GDM1 (cell line): ENCODE results near the gene APBB1IP.
"Not testable (repeated sequence)": the region's sequence is repeated elsewhere in the genome, so short reads cannot be mapped to it uniquely, and the experiment has no call there.

Experiments used
- DNase-seq: peaks from one replicate; lab custom pipeline; 2025; lab: John Stamatoyannopoulos, UW

The APBB1IP gene

GRCh38 chr10:26566525-26567350, 128.6 kb downstream of the APBB1IP start:
- no peak for DNase-seq

DNA sequence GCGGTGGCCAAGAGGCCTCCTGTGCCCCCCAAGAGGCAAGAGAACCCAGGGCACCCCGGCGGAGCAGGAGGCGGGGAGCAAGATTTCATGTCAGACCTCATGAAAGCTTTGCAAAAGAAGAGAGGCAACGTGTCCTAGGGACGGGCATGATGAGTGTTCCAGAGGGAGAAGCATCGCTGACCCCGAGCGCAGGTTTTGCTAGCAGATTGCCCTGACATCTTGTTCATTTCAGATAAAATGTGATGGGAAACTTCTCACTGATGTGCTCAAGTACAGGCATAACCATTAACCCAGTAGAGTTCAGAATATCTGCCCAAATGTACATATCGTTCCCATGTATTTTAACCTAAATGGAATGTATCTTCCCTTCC, 129.2 kb downstream of the APBB1IP start:
- no peak for DNase-seq

GRCh38 chr10:26571655-26572054, 133.5 kb downstream of the APBB1IP start:
- DNase-seq: no peak

DNA sequence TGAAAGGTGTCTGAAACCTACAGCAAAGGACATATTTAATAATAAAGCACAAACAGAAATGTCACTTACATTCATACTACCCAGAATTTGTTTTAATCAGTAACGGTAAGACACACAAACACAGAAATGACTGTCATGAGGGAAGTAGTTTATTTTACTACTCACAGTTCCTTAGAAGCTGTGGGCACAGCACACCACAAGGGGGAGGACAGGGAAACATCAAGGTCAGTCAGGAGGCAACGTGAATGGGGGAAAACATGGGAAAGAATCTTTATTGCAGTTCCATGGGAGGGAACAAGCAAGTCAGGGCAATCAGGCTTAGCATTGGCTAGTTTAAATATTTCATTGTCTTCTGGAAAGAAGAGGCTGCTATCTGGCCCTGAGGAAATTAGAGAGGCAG, 135.5 kb downstream of the APBB1IP start:
- no peak for DNase-seq

DNA sequence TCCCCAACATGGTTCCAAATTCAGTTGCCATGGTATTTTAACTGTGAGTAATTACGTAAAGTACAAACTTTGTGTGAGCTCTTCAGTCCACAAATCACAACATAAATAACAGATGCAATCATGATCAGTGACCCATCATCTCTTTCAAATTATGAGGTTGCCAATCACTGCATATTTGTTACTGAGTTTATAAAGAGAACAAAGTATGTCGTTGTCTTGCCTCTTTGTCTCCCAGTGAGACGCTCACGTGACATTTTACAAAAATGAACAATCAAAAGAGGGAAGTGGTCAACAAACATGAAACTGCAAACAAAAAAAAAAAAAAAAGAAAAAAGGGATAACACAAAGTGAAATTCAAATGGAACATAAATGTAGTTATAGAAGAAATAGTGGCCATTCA, 136.6 kb downstream of the APBB1IP start:
- DNase-seq: no peak

- DNase-seq: not testable (repeated sequence)
Observed at GRCh38 chr10:26578371-26578770, 140.2 kb downstream of the APBB1IP start.

- no peak for DNase-seq
Observed at GRCh38 chr10:26579256-26580063, 141.3 kb downstream of the APBB1IP start.

- no peak for DNase-seq
Observed at GRCh38 chr10:26586211-26586610, 148.1 kb downstream of the APBB1IP start.

DNA sequence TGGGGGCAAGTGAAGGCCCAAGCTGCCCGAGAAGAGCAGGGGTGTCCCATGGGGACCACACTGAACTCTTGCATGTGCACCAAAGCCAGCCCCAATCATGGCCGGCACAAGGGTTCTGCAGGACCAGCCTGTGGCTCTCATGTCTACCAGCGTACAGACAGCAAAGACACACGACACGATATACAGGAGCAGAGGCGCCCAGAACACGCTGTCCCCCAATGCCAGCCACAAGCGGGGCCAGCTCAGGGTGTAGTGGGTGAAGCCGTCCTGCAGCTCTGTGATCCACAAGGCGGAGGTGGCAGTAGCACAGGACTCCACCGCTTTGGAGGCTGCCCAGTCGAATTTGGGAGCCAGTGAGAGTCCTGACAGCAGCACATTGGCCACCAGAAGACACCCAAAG, 150.5 kb downstream of the APBB1IP start:
- no peak for DNase-seq

DNA sequence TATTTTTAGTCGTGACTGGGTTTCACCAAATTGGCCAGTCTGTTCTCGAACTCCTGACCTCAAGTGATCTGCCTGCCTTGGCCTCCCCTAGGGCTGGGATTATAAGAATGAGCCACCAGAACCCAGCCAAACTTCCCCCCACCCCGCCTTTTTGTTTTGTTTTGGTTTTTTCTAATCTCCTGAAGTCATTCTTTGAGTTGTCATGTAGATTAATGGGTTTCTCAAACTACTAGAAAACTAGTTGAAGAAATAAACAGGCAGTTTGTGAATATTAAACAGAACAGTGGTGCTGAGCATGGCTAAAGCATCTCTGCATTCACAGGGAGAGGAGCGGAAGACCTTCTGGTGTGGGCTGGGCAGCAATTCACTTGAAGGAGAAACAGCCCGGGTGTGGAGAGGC, 151.7 kb downstream of the APBB1IP start:
- not testable (repeated sequence) for DNase-seq

DNA sequence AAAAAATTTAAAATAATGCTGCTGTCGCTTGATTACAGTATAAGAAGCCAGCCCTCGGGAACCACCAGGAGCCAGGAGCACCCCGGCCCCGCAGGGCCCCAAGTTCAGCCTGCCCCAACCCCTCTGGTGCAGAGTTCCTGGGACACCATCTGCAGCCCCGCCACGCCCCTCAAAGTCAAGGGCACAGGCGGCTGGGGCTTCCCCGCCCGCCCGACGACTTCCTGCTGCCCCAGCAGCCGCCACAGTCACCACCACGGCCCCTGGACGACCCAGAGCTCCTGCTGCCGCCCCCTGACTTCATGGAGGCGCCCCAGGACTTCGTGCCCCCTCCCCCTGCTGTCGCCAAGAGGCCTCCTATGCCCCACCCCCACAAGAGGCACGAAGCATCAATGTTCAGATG, 155.8 kb downstream of the APBB1IP start:
- DNase-seq: no peak

- DNase-seq: not testable (repeated sequence)
Observed at GRCh38 chr10:26603283-26603682, 165.1 kb downstream of the APBB1IP start.

- not testable (repeated sequence) for DNase-seq
Observed at GRCh38 chr10:26604320-26605093, 166.4 kb downstream of the APBB1IP start.

DNA sequence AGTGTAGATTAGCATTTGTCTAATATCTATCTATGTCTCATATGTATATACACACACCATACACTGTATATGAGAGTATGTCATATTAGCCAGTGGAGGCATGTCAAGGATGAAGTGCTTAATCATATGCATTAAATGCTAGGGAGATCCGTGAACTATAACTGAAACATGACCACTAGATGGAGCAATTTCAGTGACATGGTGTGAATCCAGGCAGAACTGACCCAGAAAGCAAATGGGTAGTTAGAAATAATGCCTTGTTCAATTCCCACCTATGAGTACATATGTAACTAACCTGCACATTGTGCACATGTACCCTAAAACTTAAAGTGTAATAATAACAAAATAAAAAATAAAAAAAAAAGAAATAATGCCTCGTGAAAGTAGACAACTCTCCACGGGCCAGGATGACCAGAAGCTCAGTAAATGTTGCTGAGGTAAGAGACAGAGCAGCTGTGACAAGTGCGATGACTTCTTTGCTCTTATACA, 168.3 kb downstream of the APBB1IP start:
- not testable (repeated sequence) for DNase-seq

GRCh38 chr10:26612151-26612915, 174.2 kb downstream of the APBB1IP start:
- DNase-seq: no peak
